IPS-18a (cell line): ENCODE data around the gene KIFC1.

ENCODE experiments used
- H3K27ac ChIP-seq: one replicate; pipeline ENCODE4 v1.5.1; 2013; ENCODE audit warnings: low read length
- H3K27me3 ChIP-seq: one replicate; pipeline ENCODE4 v1.6.1; 2013; ENCODE audit warnings: mild to moderate bottlenecking, low read length; ENCODE audit not compliant: control insufficient read depth, insufficient read depth
- H3K36me3 ChIP-seq: one replicate; pipeline ENCODE4 v1.6.1; 2013; ENCODE audit warnings: low read depth, low read length; ENCODE audit not compliant: control insufficient read depth
- H3K4me1 ChIP-seq: one replicate; pipeline ENCODE4 v1.6.1; 2013; ENCODE audit warnings: low read depth, low read length; ENCODE audit not compliant: control insufficient read depth
- H3K4me3 ChIP-seq: one replicate; pipeline ENCODE4 v1.5.1; 2013; ENCODE audit warnings: low read length
- H3K9ac ChIP-seq: one replicate; pipeline ENCODE4 v1.6.1; 2013; ENCODE audit warnings: mild to moderate bottlenecking, low read length, moderate library complexity
- H3K9me3 ChIP-seq: one replicate; pipeline ENCODE4 v1.6.1; 2013; ENCODE audit warnings: low read depth, low read length; ENCODE audit not compliant: control insufficient read depth

KIFC1 gene

DNA sequence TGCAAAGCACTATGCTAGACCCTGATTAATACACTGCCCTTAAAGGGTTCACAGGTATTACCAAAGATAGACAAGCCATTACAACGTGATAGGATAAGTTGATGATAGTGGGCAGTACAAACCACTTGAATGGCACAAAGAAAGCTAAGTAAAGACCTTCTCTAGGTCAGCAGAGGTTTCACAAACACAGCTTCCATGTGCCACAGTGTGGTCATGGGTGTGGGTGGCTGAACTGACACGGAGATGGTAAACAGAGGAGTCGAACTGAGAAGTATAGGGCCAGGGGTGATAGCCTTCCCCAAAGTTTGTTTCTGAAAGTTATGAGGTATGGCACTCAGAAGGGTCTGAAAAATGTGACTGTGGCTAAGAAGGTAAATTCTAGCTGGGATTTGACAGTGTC is 67.1 kb downstream of the KIFC1 start:
- no peaks in the 10 kb centered on the region for H3K27me3 ChIP-seq
- H3K4me1 ChIP-seq: no peaks in the 10 kb centered on the region
- no peak overlapping the region for H3K4me3 ChIP-seq
- no peak overlapping the region for H3K9ac ChIP-seq
- H3K36me3 ChIP-seq: peaks cover 13% of the 10 kb centered on the region
- H3K9me3 ChIP-seq: no peaks in the 10 kb centered on the region
- H3K27ac ChIP-seq: no peak overlapping the region

DNA sequence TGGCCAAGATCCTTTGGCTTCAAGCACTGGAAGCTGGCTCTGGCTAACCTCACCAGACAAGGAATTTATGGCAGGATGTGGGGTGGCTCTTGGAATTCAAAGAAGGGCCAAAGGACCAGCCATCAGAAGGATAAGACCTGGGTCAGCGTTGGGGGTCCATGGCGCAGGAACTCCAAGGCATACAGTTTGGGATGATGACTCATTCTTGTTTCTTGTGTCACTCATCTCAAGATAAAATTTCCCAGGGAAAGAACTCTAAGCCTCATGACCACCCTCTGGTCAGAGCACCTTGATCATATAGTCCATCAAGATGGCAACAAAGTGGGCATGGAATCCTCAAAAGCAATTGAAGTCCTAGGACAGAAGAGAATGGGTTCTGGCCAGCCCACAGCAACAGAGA is 67.6 kb downstream of the KIFC1 start:
- Histone ChIP-seq H3K4me1 (no peaks in the 10 kb centered on the region), H3K9me3 (no peaks in the 10 kb centered on the region), H3K9ac (no peak overlapping the region), H3K27me3 (no peaks in the 10 kb centered on the region), H3K27ac (no peak overlapping the region), H3K4me3 (no peak overlapping the region), H3K36me3 (peaks cover 13% of the 10 kb centered on the region)
